ENCODE results near the gene GSG1. TPM values are rescaled to one million over a fixed set of nuclear protein-coding genes. Genes with fewer than 3 reads are reported as not detected.
"Not testable (repeated sequence)": the region's sequence is repeated elsewhere in the genome, so short reads cannot be mapped to it uniquely, and the experiment has no call there.

The GSG1 gene
- total and polyA plus RNA-seq, 8 donors = not detected

- intact Hi-C loops (cut with DNase I; ENCODE audit: low total_unique reads) = no loop called here
- no peaks in the 10 kb centered on the region for H3K9me3 ChIP-seq
- WGBS, 5 donors = 83 to 88% (median 85%) methylated on average over 4 of the region's 4 CpGs
Measured at GRCh38 chr12:13042666-13043230, 60.7 kb downstream of the GSG1 start.

DNA sequence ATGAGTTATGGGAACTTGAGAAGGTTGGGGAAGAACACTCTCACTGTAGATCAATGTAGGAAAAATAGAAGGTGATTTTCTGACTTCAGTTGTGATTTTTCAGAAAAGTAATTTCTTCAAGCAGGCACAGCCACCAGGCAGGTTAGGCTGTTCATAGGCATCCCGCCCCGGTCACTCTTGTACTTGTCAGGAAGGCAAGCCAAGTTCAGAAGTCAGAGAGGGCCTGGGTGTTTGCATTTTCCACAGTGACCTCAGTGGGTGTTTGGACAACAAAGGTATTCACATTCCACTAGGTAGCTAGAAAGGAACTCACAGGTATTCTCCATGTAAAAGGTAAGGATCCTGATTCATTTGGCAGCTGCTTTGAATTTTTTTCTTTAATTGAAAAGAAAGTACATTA, 62.2 kb downstream of the GSG1 start:
- H3K4me1 ChIP-seq = peaks cover 4 to 23% (median 12%) of the 10 kb centered on the region in 4 donors
- intact Hi-C loops (cut with DNase I; ENCODE audit: low total_unique reads) = no loop called here
- TF ChIP-seq POLR2AphosphoS5 (IDR thresholded peaks at IDR 0.05) = no peak
- no peak for DNase-seq
- no peaks in the 10 kb centered on the region for H3K9me3 ChIP-seq
- 63 to 81% (median 68%) methylated on average over 2 of the region's 2 CpGs for WGBS, 5 donors
- H3K27ac ChIP-seq = no peak overlapping the region
- H3K36me3 ChIP-seq = no peaks in the 10 kb centered on the region
- no peak overlapping the region for H3K4me3 ChIP-seq
- no peaks in the 10 kb centered on the region for H3K27me3 ChIP-seq

More at GRCh38 chr12:13042666-13043230, 60.7 kb downstream of the GSG1 start:
- H3K4me1 ChIP-seq = peaks cover 4 to 23% (median 14%) of the 10 kb centered on the region in 4 donors
- TF ChIP-seq POLR2A (IDR thresholded peaks at IDR 0.05) (no peak), POLR2AphosphoS5 (IDR thresholded peaks at IDR 0.05) (no peak), EP300 (IDR thresholded peaks at IDR 0.05) (no peak)
- TF ChIP-seq, protein P1, sequence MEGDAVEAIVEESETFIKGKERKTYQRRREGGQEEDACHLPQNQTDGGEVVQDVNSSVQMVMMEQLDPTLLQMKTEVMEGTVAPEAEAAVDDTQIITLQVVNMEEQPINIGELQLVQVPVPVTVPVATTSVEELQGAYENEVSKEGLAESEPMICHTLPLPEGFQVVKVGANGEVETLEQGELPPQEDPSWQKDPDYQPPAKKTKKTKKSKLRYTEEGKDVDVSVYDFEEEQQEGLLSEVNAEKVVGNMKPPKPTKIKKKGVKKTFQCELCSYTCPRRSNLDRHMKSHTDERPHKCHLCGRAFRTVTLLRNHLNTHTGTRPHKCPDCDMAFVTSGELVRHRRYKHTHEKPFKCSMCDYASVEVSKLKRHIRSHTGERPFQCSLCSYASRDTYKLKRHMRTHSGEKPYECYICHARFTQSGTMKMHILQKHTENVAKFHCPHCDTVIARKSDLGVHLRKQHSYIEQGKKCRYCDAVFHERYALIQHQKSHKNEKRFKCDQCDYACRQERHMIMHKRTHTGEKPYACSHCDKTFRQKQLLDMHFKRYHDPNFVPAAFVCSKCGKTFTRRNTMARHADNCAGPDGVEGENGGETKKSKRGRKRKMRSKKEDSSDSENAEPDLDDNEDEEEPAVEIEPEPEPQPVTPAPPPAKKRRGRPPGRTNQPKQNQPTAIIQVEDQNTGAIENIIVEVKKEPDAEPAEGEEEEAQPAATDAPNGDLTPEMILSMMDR (IDR thresholded peaks at IDR 0.05) = no peak
- no peaks in the 10 kb centered on the region for H3K27me3 ChIP-seq
- DNase-seq = no peak
- H3K4me3 ChIP-seq = no peak overlapping the region
- H3K36me3 ChIP-seq = no peaks in the 10 kb centered on the region
- H3K27ac ChIP-seq = no peak overlapping the region

GRCh38 chr12:13039328-13039956, 64.0 kb downstream of the GSG1 start:
- DNase-seq = no peak
- no peak overlapping the region for H3K27ac ChIP-seq
- WGBS, 5 donors = 59 to 82% (median 73%) methylated on average over 5 of the region's 5 CpGs
- intact Hi-C loops (cut with DNase I; ENCODE audit: low total_unique reads) = no loop called here
- H3K27me3 ChIP-seq = no peaks in the 10 kb centered on the region
- no peak for TF ChIP-seq POLR2AphosphoS5 (IDR thresholded peaks at IDR 0.05)
- TF ChIP-seq POLR2A (IDR thresholded peaks at IDR 0.05) = no peak
- no peak for TF ChIP-seq EP300 (IDR thresholded peaks at IDR 0.05)
- TF ChIP-seq, protein P1 (IDR thresholded peaks at IDR 0.05) = no peak
- H3K4me3 ChIP-seq = no peak overlapping the region
- H3K9me3 ChIP-seq = no peaks in the 10 kb centered on the region
- H3K36me3 ChIP-seq = no peaks in the 10 kb centered on the region
- H3K4me1 ChIP-seq = peaks cover 4 to 9% (median 6%) of the 10 kb centered on the region in 4 donors

- 86 to 95% (median 91%) methylated on average over 4 of the region's 4 CpGs for WGBS, 5 donors
- no peak for TF ChIP-seq POLR2A (IDR thresholded peaks at IDR 0.05)
- intact Hi-C loops (cut with DNase I; ENCODE audit: low total_unique reads) = no loop called here
Measured at GRCh38 chr12:13038491-13039161, 64.8 kb downstream of the GSG1 start.

GRCh38 chr12:13036881-13037280, 66.6 kb downstream of the GSG1 start:
- TF ChIP-seq POLR2AphosphoS5 (IDR thresholded peaks at IDR 0.05) = no peak
- H3K4me3 ChIP-seq = no peak overlapping the region
- H3K27ac ChIP-seq = no peak overlapping the region
- no peaks in the 10 kb centered on the region for H3K36me3 ChIP-seq
- WGBS, 5 donors = 90 to 96% (median 95%) methylated on average over 3 of the region's 3 CpGs
- H3K27me3 ChIP-seq = no peaks in the 10 kb centered on the region
- no peaks in the 10 kb centered on the region for H3K4me1 ChIP-seq
- no peak for DNase-seq
- intact Hi-C loops (cut with DNase I; ENCODE audit: low total_unique reads) = no loop called here
- H3K9me3 ChIP-seq = no peaks in the 10 kb centered on the region

More at GRCh38 chr12:13038491-13039161, 64.8 kb downstream of the GSG1 start:
- Histone ChIP-seq H3K4me3 (no peak overlapping the region), H3K27me3 (no peaks in the 10 kb centered on the region), H3K36me3 (no peaks in the 10 kb centered on the region), H3K9me3 (no peaks in the 10 kb centered on the region), H3K4me1 (peaks cover 0 to 2% (median under 1%) of the 10 kb centered on the region in 4 donors), H3K27ac (no peak overlapping the region)
- no peak for DNase-seq

- H3K27me3 ChIP-seq; DNase-seq; H3K27ac ChIP-seq; H3K9me3 ChIP-seq; H3K4me1 ChIP-seq; H3K4me3 ChIP-seq; H3K36me3 ChIP-seq; intact Hi-C loops (cut with DNase I; ENCODE audit: low total_unique reads): not testable (repeated sequence)
- WGBS, 5 donors = 82 to 90% (median 86%) methylated on average over 5 of the region's 5 CpGs
Measured at GRCh38 chr12:13035335-13035734, 68.1 kb downstream of the GSG1 start.

Other genes starting within 250 kb of the GSG1 start
- gene GPRC5A, start 212.1 kb downstream of the GSG1 start, total RNA-seq = 100 to 1,000 TPM in 1 of 5 donors, 10 to 100 TPM in 2, 1 to 10 TPM in 1, under 1 TPM in 1; 0.58 to 112 (median 39.5) TPM
- 10 to 100 TPM in 1 of 3 donors, 1 to 10 TPM in 2; 4.0 to 89.1 (median 8.4) TPM for gene GPRC5A, start 212.1 kb downstream of the GSG1 start, polyA plus RNA-seq
- gene GPRC5D, start 151.5 kb downstream of the GSG1 start, total RNA-seq = not detected
- under 1 TPM in 1 of 3 donors, not detected in 2; 0.18 TPM for gene GPRC5D, start 151.5 kb downstream of the GSG1 start, polyA plus RNA-seq
- 10 to 100 TPM in 2 of 5 donors, 1 to 10 TPM in 2, under 1 TPM in 1; 0.45 to 43.2 (median 8.2) TPM for gene HEBP1, start 103.4 kb downstream of the GSG1 start, total RNA-seq
- 10 to 100 TPM; 41.7 to 57.3 (median 51.8) TPM for gene HEBP1, start 103.4 kb downstream of the GSG1 start, polyA plus RNA-seq
- 1 to 10 TPM in 3 of 5 donors, not detected in 2; 4.1 to 6.2 (median 4.8) TPM for gene FAM234B, start 59.3 kb downstream of the GSG1 start, total RNA-seq
- under 1 TPM; 0.87 to 0.95 (median 0.92) TPM for gene FAM234B, start 59.3 kb downstream of the GSG1 start, polyA plus RNA-seq
- gene EMP1, start 93.1 kb upstream of the GSG1 start, total RNA-seq = 100 to 1,000 TPM in 1 of 5 donors, 10 to 100 TPM in 3, 1 to 10 TPM in 1; 7.6 to 115 (median 23.9) TPM
- 100 to 1,000 TPM in 1 of 3 donors, 10 to 100 TPM in 1, 1 to 10 TPM in 1; 6.2 to 209 (median 12.5) TPM for gene EMP1, start 93.1 kb upstream of the GSG1 start, polyA plus RNA-seq